NCI-H226 (cell line): ENCODE results near the gene FBLN2.
"Not testable (repeated sequence)": the region's sequence is repeated elsewhere in the genome, so short reads cannot be mapped to it uniquely, and the experiment has no call there.

ENCODE experiments used
- DNase-seq: peaks from one replicate; pipeline ENCODE4 v3.0.0-alpha.2; 2015

FBLN2 gene

DNA sequence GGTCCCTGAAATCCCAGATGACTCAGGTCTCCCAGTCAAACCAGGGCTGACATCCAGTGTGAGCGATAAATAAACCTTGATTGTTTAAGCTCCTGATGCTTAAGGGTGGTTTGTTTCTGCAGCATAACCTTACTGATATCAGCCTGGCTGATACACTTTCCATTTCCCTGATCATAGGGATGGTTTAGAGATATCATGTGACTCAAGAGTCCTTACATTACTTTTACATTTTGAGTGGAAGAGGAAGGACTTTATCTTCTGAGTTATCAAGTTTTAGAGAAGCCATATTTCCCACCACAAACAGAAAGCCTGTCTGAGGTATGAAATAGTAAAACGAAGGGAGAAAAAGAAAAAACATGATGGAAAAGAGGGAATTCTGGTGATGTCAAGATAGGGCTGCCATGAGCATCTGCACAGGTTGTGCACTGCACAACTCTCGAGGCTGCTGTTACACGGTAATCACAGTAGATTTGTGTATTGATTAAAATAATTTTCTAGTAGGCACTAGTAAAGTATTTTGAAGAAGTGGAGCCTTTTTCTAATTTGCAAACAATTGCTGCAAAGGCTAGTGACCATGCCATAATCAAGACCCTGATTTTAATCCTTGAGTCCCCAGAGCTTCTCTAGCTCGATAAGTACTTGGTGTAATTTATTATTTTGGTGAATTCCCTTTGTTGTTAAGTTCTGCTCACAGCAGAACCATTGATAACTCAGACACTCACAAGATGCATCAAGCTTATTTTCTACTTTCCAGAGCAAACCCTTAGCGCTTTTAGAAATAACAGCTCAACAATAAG, 34.1 kb upstream of the FBLN2 start:
- DNase-seq, result no peak

DNA sequence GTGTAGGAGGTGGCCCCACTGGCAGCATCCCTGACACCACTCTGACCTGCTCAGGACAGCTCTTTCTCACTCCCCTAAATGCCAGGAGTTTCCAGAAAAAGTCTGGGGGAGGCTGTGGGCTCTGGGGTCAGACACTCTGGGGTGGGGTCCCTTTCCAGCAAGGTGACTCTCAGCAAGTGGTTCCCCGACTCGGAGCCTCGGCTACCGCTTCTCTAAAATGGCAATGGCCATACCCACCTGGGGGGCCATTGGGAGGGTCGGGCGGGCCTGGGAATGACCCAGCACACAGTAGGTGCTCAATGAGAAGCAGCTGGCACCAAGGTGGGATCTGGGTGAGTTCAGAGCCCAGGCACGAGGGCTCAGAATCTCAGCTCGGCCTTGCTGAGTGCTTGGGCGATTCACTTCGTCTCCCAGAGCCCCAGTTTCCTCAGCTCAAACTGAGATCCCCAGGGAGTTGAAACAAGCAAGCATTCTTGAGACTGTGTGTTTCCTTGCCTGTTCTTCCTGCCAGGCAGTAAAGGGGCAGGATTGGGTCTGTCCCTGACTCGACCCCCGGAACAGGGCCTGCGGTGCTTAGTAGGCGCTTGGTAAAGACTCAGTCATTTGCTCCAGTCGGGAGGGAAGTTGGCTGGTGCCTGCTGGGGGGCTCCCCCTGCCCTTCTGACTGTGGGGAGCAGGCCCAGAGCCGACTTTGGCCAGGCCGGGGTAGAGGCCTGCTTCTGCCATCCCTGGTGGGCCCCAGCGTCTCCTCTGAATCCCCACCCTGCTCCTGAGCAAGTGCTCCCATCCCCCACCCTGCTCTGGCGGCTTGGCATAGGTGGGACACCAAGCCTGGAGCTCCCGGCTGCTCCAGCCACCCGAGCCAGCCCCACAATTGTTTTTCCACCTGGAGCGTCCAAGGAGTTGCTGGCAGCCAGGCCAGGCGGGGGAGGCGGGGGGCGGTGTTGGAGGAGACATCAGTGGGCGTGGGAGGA, 32.9 kb upstream of the FBLN2 start:
- DNase-seq, result no peak

DNA sequence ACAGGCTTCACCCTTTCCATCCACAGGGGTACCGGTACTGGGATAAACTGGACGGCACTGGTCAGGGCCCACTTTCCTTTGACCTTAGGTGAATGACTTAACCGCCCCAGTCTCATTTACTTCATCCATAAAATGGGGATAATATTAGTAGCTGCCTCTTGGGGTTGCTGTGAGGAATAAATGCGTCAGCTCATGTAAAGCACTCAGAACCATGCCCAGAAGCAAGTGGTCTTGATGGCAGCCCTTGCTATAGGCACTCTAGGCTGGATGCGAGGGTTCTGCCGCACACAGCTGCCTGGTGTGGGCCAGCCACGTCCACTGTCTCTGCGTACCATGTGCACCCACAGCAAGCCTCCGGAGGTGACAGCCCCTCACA, 32.2 kb upstream of the FBLN2 start:
- no peak for DNase-seq

DNA sequence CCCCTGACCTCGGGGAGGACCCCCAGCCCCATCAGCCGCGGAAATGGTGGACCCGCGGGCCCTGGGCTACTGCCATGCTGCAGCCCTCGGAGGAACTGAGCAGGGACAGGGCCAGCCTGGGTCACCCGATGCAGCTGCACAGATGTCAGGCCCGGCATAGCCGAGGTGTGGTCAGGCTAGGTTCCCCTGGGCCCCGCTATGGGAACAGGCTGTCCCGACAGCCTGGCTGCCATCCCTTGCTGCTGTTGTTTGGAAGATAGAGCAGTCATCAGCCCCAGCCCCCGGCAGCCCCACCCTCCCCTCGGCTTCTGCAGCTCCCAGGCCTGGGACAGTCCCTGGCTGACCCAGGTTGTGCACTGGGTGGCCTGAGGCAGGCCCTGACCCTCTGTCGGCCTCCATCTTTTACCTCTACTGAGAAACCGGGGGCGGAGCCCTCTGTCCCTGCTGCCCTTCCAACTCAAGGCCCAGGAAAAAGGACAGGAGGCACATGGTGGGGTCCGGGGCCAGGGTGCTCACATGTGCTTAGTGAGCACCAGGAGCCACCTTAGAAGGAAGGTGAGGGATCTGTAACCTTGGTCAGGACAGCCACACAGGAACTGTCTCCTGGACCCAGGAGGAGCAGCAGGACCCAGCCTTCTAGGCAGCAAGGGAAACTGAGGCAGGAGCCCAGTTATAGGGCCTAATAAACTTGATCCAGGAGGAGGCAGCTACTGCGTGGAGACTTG, 31.5 kb upstream of the FBLN2 start:
- DNase-seq, result no peak

DNA sequence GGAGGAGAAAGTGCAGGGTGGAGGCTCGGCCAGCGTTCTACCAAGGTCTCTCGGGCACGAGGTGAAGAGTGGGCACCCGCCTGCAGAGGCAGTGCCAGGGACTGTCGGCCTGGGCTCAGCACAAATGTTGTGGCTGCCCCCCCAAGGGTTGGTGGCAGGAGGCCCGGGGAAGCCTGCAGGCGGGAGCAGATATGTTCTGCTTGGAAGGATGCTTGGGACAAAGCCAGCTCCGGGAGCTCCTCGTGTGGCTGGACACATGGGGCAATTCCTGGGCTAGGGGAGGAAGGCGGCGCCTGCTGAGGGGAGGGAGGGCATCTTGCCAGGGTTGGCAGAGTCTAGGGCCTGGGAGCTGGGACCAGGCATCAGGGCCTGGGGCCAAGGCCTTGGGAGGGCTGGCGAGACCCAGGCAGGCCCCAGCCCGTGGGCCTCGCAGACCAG, 30.4 kb upstream of the FBLN2 start:
- no peak for DNase-seq

DNA sequence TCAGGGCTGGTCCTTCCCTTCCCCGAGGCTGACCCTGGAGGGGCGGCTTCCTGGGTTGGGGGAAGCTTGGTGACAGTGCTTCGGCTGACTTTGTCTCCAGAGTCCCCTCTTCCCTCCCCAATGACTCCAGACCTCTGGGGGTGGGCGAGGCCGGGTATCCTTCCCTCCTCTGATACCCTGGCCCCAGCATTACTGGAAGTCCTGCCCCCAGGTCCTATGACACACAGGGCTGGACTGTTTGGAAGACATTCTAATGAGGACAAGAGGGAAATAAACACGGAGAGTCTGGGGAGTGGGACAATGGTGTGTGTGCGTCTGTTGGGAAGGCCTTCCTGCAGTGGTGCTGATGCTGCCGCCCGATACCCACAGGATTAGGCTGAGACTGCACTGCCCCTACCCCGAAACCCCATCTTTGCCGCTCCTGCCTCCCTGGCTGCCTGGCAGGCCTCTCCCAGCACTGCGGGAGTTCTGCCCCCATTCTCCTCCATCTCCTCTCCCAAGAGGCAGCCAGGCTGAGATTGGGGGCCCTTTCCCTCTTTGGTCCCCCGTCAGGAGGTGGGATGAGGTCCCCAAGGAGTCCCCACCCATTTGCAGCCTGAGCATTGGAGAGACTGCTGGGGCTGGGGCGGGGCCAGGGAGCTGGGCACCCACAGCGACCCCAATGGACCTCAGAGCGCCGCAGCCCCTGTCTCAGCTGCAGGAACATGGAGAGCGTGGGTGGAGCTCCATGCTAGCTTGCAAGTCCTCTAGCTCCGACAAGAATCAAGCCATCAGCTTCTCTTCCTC, 29.7 kb upstream of the FBLN2 start:
- no peak for DNase-seq

DNA sequence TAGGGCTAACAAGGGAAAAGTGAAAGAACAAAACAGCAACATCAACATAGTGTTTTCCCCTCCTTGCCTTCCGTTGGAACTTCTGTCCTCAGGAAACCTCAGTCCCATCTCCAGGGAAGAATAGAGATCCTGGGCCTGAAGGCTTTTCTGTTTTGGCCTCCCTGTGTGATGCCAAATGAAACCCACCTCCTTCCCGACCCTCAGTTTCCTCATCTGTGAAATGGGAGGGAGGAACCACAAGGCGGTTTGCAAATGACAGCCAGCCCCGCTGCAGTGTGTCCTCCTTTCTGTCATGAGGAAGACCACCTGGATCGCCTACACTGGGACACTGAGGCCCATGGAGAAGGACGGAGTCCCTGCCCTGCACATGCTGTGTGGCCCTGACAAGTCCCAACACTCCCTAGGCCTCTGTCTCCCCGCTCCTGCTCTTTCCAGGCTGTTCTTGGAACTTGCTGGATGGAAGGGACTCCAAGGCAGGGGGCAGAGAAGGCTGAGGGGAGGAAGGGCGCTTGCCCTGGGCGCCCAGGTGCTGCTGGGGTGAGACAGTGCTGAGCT, 28.5 kb upstream of the FBLN2 start:
- no peak for DNase-seq

DNA sequence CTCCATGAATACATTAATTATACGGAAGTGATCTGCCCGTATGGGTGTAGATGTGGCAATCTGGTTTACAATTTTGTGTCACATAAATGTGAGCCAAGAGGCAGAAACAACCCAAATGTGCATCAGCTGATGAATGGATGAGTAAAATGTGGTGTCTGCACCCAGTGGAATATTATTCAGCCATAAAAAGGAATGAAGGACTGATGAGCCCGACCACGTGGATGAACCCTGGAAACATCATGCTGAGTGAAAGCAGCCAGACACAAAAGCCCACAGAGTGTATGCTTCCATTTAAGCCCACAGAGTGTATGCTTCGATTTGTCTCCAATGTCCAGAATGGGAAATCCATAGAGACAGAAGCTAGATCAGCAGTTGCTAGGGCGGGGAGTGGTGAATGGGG, 27.6 kb upstream of the FBLN2 start:
- no peak for DNase-seq

DNA sequence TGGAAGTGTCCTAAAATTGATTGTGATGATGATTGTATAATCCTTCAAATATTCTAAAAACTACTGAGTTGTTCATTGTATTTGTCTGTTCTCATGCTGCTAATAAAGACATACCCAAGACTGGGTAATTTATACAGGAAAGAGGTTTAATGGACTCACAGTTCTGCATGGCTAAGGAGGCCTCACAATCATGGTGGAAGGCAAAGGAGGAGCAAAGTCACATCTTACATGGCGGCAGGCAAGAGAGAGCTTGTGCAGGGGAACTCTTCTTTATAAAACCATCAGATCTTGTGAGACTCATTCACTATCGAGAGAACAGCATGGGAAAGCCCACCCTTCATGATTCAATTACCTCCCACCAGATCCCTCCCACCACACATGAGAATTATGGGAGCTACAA, 27.2 kb upstream of the FBLN2 start:
- DNase-seq, result not testable (repeated sequence)

DNA sequence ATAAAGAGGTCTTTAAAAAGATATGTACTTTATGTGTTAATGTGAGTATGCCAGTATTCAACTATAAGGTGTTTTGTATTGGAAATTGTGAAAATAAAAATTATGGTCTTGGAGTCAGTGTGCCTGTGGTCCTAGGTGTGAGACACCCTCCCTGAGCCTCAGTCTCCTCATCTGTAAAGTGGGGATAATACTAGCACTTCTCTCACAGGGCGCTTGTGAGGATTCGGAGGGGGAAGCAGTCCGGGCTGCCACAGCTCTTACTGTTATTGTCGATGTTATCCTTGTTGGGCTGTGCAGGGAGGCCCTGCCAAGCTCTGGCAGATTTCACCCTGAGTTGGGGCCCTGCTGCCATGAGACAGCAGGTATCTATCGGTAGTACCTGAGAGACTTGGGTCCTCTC, 26.7 kb upstream of the FBLN2 start:
- no peak for DNase-seq

DNA sequence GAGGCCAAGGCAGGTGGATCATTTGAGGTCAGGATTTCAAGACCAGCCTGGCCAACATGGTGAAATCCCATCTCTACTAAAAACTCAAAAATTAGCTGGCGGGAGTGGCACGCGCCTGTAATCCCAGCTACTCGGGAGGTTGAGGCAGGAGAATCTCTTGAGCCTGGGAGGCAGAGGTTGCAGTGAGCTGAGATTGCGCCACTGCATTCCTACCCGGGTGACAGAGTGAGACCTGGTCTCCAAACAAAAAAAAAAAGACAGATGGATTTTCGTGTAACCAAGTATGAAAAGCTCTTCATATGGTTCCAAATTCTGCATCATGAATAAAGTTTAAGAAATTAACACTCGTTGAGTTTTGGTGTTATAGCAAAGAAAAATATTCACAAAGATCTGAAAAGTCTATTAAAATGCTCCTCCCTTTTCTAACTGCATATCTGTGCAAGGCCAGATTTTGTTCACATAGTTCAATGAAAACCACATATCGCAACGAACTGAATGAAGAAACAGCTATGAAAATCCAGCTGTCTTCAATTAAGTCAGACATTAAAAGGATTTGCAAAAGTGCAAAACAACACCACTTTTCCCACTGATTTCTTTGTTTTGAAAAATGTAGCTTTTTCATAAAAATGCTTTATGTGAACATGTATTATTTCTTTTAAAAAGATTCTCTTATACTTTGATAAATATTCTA, 23.8 kb upstream of the FBLN2 start:
- DNase-seq, result no peak

DNA sequence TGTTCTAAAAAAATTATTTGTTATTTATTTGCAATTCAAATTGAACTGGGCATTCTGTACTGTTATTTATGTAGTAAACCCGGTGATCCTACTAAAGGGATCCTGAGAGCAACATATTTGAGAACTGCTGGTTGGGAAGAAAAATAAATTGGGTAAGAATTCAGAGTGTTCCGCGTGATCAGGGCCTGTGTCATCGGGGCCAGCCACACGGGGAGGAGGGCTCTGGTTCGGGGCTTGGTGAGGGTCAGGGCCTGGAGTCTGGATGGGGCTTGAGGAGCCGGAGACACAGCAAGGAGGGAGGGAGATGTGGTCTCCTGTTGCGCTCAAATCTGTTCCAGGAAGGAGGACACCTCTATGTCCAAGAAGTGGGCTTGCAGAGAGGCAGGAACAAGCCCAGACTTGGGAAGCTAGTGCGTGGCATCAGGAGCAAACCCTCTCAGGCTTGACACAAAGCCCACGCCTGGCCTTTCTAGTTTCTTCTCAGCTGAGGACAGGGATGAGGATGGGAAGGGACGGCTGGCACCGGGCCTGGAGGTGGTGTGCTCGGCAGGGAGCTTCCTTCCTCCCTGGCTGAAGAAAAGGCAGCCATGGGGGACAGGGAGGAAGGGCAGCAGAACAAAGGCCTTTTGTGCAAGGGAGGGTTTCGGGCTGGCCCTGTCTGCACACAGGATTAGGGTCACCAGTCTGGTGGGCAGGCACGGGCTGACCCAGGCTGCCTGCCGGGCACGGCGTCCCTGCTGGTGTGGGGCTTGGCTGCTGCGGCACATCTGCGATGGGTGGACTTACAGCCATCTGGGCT, 22.9 kb upstream of the FBLN2 start:
- no peak for DNase-seq

DNA sequence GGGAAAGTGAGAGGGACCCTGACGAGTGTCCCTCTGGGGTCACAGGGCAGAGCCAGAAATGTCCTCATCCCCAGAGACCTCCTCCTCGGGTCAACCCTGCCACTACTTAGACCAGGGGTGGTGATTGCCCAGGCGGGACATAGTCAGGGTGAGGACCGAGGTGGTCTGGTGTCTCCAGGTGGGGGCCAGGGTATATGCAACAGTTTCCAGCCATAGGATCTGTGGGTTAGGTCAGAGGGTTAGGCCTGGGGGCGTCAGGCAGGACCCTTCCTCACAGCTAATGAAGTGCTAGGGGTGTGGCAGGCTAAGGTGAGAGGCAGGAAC, 22.3 kb upstream of the FBLN2 start:
- DNase-seq, result no peak

DNA sequence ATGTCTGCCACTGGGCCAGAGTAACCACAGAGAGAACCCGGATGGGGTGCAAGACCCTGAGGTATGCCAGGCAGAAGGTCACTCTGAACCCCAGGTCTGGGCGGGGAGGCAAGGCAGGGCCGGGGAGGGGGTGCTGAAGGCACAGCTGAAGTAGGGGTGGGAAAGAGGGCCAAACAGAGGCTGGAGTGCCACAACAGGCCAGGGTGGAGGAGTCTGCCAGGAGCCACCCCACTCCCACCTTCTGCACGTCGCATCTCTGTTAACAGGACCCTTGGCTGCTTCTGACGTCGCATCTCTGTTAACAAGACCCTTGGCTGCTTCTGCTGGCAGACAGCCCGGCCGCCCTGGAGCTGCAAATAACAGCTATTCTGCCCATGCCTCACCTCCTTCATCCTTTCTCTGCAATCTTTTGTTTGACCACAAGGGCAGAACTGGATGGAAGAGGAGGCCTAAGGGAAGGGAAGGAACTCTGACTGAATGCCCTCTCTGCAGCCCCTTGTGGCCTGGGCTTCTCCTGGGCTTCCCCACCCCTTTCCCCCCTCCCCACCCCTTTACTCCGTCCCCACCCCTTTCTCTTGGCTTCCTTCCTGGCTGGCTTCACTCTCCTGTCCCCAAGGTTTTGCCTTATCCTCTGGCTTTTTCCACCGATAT, 20.6 kb upstream of the FBLN2 start:
- peak; percentile 42 for DNase-seq

DNA sequence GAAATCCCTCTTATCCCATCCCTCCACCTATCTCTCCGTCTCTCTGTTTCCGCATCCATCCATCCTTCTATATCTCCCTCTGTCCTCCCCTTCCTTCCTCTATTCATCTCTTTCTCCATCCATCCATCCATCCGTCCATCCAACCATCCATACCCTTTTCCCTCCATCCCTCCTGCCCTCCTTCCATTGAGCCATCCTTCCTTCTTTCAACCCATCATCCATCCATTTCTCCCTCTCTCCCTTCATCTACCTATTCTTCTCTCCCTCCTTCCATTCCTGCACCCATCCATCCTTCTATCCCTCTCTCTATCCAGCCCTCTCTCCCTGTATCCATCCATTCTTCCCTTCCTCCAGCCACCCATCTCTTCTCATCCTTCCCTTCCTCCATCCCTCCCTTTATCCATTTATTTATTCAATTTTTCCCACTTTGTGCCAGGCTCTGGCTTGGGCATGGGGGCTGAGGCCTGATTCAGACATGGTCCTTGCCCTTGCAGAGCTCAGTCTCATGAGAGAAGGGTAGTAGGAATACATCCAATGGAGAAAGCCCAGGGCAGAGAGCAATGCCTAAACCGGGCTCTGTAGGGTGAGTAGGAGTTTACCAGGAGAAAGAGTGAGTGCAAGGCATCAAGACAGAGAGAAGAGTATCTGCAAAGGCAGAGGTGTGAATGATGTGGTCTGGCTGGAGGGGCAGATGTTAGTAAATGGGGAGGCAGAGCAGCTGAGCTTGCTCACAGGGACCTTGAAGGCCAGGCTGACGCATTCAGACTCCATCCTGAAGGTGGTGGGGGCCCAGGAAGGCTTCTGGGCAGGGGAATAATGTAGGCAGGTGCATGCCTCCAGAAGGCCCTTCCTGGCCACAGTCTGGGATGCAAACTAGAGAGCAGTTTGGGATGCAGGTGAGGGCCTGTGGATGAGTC, 19.5 kb upstream of the FBLN2 start:
- no peak for DNase-seq

DNA sequence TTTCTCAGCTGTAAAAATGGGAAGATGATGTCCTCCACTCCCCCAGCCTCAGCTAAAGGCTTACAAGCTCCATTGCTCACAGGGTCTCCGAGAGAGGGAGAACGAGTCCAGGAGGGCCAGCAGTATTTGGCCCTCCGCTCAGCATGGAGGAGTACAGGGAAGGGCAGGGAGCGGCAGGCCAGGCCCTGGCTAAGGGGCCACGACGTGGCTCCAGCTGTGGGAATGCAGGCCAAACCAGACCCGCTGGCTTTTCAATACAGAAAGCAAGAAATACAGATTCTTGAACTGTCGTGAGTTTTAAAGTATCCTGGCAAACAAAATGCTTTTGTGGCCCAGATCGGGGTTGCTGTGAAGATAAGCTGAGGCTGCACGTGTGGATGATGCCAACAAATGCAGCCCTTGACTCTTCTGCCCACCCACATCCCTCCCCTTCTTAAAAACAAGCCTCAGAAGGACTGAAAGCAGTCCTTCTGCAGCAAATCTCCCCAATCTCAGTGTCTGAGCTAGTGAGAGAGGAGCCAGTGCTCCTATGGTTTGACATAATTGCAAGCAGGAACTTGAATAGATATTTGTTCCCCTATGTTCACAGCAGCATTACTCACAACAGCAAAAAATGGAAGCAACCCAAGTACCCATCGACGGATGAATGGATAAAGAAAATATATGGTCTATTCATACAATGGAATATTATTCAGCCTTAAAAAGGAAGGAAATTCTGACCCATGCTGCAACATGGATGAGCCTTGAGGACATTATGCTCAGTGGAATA, 18.5 kb upstream of the FBLN2 start:
- no peak for DNase-seq

DNA sequence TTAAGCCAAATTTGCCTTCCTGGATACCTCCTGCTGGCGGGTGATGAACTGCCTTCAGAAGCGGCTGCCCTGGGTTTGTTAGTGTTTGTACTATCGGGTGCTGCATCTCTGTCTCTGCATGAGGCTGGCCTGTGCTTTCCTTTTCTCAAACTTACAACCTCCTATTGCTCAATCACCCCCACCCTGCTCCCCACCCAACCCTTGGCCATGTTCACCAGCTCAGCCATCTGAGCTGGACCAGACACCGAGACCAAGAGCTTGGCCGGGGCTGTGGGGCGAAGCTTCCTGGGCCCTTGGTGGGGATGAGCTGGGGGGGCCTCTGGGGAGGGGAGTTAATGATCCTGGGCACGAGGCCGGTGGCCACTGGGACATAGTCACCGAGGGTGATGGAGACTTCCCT, 16.8 kb upstream of the FBLN2 start:
- no peak for DNase-seq

DNA sequence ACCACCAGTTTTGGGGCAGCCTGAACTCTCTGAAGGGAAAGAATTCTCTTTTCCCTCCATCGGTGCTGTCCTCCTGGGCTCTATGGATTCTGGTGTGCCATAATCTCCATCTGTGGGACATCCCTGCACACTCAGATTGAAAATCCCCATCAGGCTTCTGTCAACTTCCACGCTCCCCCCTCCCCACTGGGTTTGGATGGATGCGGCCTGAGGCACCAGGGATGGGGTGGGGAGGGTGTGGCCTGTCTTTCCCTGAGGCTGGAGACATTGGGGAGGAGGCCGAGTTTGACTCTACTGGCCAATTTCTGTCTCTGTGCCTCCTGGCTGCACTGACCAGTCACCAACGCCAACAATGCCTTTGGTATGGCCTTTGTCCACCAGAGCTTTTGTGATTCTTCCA, 16.3 kb upstream of the FBLN2 start:
- DNase-seq, result no peak
